ENCODE results near the gene SH2D3A. TPM values are rescaled to one million over a fixed set of nuclear protein-coding genes. Genes with fewer than 3 reads are reported as not detected.
A peak's percentile ranks its signal among the peaks of the same experiment; 100 is the strongest.

Gene SH2D3A
- total and polyA plus RNA-seq, 12 donors = 0.11 to 1.7 (median 0.41) TPM; not detected in 2

DNA sequence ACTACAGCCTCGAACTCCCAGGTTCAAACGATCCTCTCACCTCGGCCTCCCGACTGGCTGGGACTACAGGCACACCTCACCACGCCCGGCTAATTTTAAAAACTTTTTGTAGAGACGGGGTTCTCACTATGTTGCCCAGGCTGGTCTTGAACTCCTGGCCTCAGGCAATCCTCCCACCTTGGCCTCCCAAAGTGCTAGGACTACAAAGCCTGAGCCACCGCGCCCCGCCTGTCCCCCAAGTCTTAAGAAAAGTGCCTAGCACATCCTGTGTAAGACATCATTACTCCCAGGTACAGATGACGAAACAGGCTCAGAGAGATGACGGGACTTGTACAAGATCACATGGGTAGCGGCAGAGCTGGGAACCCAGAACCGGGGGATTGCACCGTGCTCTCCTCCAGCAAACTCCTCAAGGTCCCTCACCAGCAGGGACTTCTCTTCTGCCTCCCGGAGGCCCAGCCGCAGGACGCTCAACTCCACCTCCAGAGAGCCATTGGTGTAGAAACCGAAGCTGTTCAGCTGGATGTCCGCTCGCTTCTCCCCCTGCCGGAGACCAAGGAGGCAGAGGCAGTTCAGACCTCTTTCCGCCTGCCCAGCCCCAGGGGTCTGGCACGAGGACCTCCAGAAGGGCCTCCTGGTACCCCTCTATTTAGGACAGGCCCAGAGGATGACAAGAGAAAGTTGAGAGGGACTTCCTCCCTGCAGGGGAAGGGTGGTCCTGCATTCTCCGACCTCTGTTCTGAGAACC is 30.9 kb downstream of the SH2D3A start:
- peak; percentile 72 to 92 (median 90) for DNase-seq
- WGBS, 4 donors = 24 to 48% (median 28%) methylated on average over 10 to 25 of the region's 25 CpGs
- intact Hi-C loops (cut with DNase I) = loop anchor here in 1 of 2 donors (10.0 kb wide), 1 partner anchor 212 kb away; no protein-coding TSS in a partner anchor
- TF ChIP-seq CTCF (IDR thresholded peaks at IDR 0.05) = peak; percentile 27 to 80 (median 69)
- peak in 1 of 2 donors; percentile 79 for TF ChIP-seq POLR2A (IDR thresholded peaks at IDR 0.05)
- peaks cover 0 to 19% of the 10 kb centered on the region in 2 donors for H3K36me3 ChIP-seq (replicated peaks in 1 of 2)
- H3K27ac ChIP-seq = peak overlapping the region; percentile 85 to 98 (median 90)
- no peaks in the 10 kb centered on the region for H3K27me3 ChIP-seq
- H3K9me3 ChIP-seq (replicated peaks in 1 of 3) = no peaks in the 10 kb centered on the region
- H3K4me3 ChIP-seq = peak overlapping the region; percentile 50 to 96 (median 80)
- H3K4me1 ChIP-seq (replicated peaks in 1 of 2) = peaks cover 24 to 33% of the 10 kb centered on the region in 2 donors

DNA sequence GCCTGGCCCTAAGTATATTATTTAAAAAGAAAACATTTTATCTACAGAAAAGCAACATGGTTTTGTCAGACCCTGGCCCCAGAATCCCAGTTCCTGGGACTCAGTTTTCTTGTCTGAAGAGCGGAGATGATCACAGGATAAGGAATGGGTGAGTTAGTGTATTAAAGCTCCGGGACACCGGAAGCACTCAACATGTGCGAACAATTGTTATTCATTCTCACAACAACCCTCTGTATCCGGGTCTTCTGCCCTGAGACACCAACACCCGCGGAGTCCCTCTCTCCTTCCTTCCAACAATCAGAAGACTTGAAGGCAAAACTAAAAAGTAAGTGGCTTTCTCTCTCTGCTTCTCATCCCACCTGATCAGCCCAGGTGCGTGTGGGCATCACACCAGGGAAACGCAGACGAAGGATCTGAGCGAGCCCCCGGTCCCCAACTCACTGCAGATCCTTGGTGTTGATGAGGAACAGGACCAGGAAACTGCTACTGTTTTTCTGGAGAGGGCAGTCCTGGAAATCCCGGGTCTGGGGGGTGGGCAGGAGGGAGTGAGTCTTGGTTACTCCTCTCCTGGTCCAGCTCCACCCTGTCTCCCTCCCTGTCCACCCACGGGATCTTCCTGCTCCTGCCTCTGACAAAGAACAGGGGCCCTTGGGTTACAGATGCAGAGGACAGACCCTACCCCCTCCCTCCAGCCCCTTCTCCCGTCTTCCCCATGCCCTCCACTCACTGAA is 31.9 kb downstream of the SH2D3A start:
- Histone ChIP-seq H3K27me3 (no peaks in the 10 kb centered on the region), H3K4me1 (replicated peaks in 1 of 2) (peaks cover 20 to 26% of the 10 kb centered on the region in 2 donors), H3K4me3 (no peak overlapping the region), H3K27ac (peak overlapping the region in 3 of 5 donors; percentile 85 to 98 (median 94)), H3K36me3 (replicated peaks in 1 of 2) (peaks cover 0 to 19% of the 10 kb centered on the region in 2 donors), H3K9me3 (replicated peaks in 1 of 3) (no peaks in the 10 kb centered on the region)
- intact Hi-C loops (cut with DNase I) = loop anchor here in 1 of 2 donors (10.0 kb wide), 1 partner anchor 211 kb away; no protein-coding TSS in a partner anchor
- no peak for TF ChIP-seq POLR2A (IDR thresholded peaks at IDR 0.05)
- no peak for TF ChIP-seq CTCF (IDR thresholded peaks at IDR 0.05)
- no peak for DNase-seq
- 72 to 85% (median 79%) methylated on average over 14 to 15 of the region's 15 CpGs for WGBS, 4 donors

DNA sequence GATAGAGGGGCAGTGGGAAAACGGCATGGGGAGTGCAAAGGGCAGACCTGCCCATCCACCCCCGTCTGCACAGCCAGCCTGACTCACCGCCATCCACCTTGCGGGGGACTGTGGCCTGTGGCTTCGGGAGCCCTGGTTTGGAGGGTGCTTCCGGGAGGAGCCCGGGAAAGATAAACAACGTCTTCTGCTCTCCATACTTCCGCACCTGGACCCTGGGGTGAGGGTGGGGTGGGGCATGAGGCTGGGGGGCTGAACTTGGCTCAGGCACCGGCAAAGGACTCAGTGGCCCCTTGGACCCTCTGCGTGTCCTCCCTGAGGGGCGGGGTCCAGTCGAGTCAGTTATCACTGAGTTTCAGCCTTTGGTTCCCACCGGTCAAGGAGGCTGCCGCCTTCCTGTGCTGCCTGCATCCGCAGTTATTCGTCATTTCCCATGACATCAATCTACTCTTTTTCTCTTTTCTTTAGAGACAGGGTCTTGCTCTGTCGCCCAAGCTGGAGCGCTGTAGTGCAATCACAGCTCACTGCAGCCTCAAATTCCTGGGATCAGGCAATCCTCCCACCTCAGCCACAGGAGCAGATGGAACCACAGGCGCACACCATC is 33.0 kb downstream of the SH2D3A start:
- Histone ChIP-seq H3K36me3 (replicated peaks in 1 of 2) (peaks cover 0 to 19% of the 10 kb centered on the region in 2 donors), H3K9me3 (replicated peaks in 1 of 3) (no peaks in the 10 kb centered on the region), H3K4me3 (no peak overlapping the region), H3K27ac (no peak overlapping the region), H3K27me3 (no peaks in the 10 kb centered on the region), H3K4me1 (replicated peaks in 1 of 2) (peaks cover 20 to 25% of the 10 kb centered on the region in 2 donors)
- no peak for TF ChIP-seq POLR2A (IDR thresholded peaks at IDR 0.05)
- no peak for TF ChIP-seq CTCF (IDR thresholded peaks at IDR 0.05)
- DNase-seq = no peak
- intact Hi-C loops (cut with DNase I) = loop anchor here in 1 of 2 donors (10.0 kb wide), 1 partner anchor 209 kb away; no protein-coding TSS in a partner anchor
- WGBS, 4 donors = 76 to 84% (median 81%) methylated on average over 9 to 20 of the region's 20 CpGs

Measured in adrenal gland (tissue), 12 donors.